ENCODE results near the gene GRAMD4. TPM values are rescaled to one million over a fixed set of nuclear protein-coding genes. Genes with fewer than 3 reads are reported as not detected.
"Not testable (repeated sequence)": the region's sequence is repeated elsewhere in the genome, so short reads cannot be mapped to it uniquely, and the experiment has no call there.

Gene GRAMD4
- total RNA-seq, 2 experiments from 2014 or later, result 46.9 to 52.4 TPM

- Histone ChIP-seq H3K4me1 (ENCODE audit: insufficient read depth, low read length, poor library complexity, severe bottlenecking) (peaks cover 6% of the 10 kb centered on the region), H3K9me3 (ENCODE audit: low read length) (no peaks in the 10 kb centered on the region), H3K4me3 (ENCODE audit: low read depth, low read length, poor library complexity, severe bottlenecking) (no peak overlapping the region), H3K4me2 (ENCODE audit: low read length) (no peak overlapping the region), H3K27ac (ENCODE audit: low read depth, low read length, poor library complexity, severe bottlenecking) (no peak overlapping the region), H3K9me2 (ENCODE audit: insufficient read depth, low read length) (no peaks in the 10 kb centered on the region), H3K36me3 (ENCODE audit: insufficient read depth, low read length) (no peaks in the 10 kb centered on the region), H4K20me1 (ENCODE audit: insufficient read depth, low read length) (no peaks in the 10 kb centered on the region; the same call in 1 of the 2 replicates), H3K79me2 (ENCODE audit: insufficient read depth, low read depth, low read length) (peaks cover 3% of the 10 kb centered on the region; the same call in 1 of the 2 replicates), H2AFZ (ENCODE audit: low read length) (no peak overlapping the region)
- ChIA-PET CTCF (ENCODE audit: unreplicated experiment) (no interaction called here), POLR2A (no interaction called here)
- TF ChIP-seq CTCF (conservative IDR thresholded peaks at IDR 0.05; ENCODE audit: low read length) (no peak), EZH2phosphoT487 (IDR thresholded peaks at IDR 0.05; ENCODE audit: borderline replicate concordance, low read depth, low read length) (no peak)
- intact Hi-C loops (cut with micrococcal nuclease; ENCODE audit: unreplicated experiment), result no loop called here
- BruUV-seq (replicated peaks), result no TSS peak
- no peak for DNase-seq (ENCODE audit: low spot score)
Observed at GRCh38 chr22:46620588-46621242, 529 bp downstream of the GRAMD4 start.

DNA sequence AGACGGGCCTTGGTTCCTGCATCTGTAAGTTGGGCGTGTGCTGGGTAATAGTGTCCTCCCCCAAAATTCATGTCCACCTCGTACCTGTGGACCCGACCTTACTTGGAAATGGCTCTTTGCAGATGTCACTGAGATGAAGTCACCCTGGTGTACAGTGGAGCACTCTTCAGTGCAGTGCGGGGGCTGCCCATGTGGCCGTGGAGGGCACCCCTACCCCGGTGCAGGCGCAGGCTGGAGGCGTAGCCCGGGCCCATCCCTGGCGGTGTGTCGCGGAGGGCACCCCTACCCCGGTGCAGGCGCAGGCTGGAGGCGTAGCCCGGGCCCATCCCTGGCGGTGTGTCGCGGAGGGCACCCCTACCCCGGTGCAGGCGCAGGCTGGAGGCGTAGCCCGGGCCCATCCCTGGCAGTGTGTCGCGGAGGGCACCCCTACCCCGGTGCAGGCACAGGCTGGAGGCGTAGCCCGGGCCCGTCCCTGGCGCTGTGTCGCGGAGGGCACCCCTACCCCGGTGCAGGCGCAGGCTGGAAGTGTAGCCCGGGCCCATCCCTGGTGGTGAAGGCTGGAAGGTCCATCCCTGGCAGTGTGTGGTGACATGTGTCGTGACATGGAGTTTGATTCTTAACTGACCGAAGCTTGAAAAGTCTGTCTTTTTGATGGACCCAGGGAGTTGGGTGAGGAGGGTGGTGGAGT lies 1.2 kb downstream of the GRAMD4 start:
- intact Hi-C loops (cut with micrococcal nuclease; ENCODE audit: unreplicated experiment); H3K4me3 ChIP-seq (ENCODE audit: low read depth, low read length, poor library complexity, severe bottlenecking); H3K9me3 ChIP-seq (ENCODE audit: low read length); H3K79me2 ChIP-seq (ENCODE audit: insufficient read depth, low read depth, low read length); H3K9me2 ChIP-seq (ENCODE audit: insufficient read depth, low read length); DNase-seq (ENCODE audit: low spot score); H3K4me2 ChIP-seq (ENCODE audit: low read length); H3K36me3 ChIP-seq (ENCODE audit: insufficient read depth, low read length); BruUV-seq (replicated peaks); H3K27ac ChIP-seq (ENCODE audit: low read depth, low read length, poor library complexity, severe bottlenecking); H3K4me1 ChIP-seq (ENCODE audit: insufficient read depth, low read length, poor library complexity, severe bottlenecking); H4K20me1 ChIP-seq (ENCODE audit: insufficient read depth, low read length); H2AFZ ChIP-seq (ENCODE audit: low read length); CTCF ChIA-PET (ENCODE audit: unreplicated experiment); POLR2A ChIA-PET: not testable (repeated sequence)

- intact Hi-C loops (cut with micrococcal nuclease; ENCODE audit: unreplicated experiment), result no loop called here
- TF ChIP-seq CTCF (conservative IDR thresholded peaks at IDR 0.05; ENCODE audit: low read length) (no peak), EZH2phosphoT487 (IDR thresholded peaks at IDR 0.05; ENCODE audit: borderline replicate concordance, low read depth, low read length) (no peak)
- CTCF ChIA-PET (ENCODE audit: unreplicated experiment), result no interaction called here
Observed at GRCh38 chr22:46622081-46622521, 1.9 kb downstream of the GRAMD4 start.

More at GRCh38 chr22:46622081-46622521, 1.9 kb downstream of the GRAMD4 start:
- Histone ChIP-seq H3K9me2 (ENCODE audit: insufficient read depth, low read length) (no peaks in the 10 kb centered on the region), H2AFZ (ENCODE audit: low read length) (no peak overlapping the region), H3K4me3 (ENCODE audit: low read depth, low read length, poor library complexity, severe bottlenecking) (no peak overlapping the region), H4K20me1 (ENCODE audit: insufficient read depth, low read length) (no peaks in the 10 kb centered on the region; the same call in 1 of the 2 replicates), H3K27ac (ENCODE audit: low read depth, low read length, poor library complexity, severe bottlenecking) (no peak overlapping the region), H3K79me2 (ENCODE audit: insufficient read depth, low read depth, low read length) (peaks cover 3% of the 10 kb centered on the region; the same call in 1 of the 2 replicates), H3K9me3 (ENCODE audit: low read length) (no peaks in the 10 kb centered on the region), H3K4me1 (ENCODE audit: insufficient read depth, low read length, poor library complexity, severe bottlenecking) (peaks cover 6% of the 10 kb centered on the region), H3K4me2 (ENCODE audit: low read length) (no peak overlapping the region), H3K36me3 (ENCODE audit: insufficient read depth, low read length) (no peaks in the 10 kb centered on the region)
- BruUV-seq (replicated peaks), result no TSS peak
- POLR2A ChIA-PET, result no interaction called here
- DNase-seq (ENCODE audit: low spot score), result no peak
